Left ventricle myocardium inferior (tissue), 1 donor: ENCODE results near the gene PHACTR3. TPM values are rescaled to one million over a fixed set of nuclear protein-coding genes. Genes with fewer than 3 reads are reported as not detected.
A peak's percentile ranks its signal among the peaks of the same experiment; 100 is the strongest.

Experiments used
- DNase-seq: peaks from one replicate; pipeline ENCODE4 v3.0.0-alpha.2; 2020
- H3K27ac ChIP-seq: fragments of 200-600 bp; replicated peaks from 2 replicates; pipeline ENCODE4 v1.8.0; 2021
- H3K27me3 ChIP-seq: fragments of 200-600 bp; 2 replicates; pipeline ENCODE4 v1.8.0; 2021; ENCODE audit warnings: low read depth
- H3K36me3 ChIP-seq: fragments of 200-600 bp; 2 replicates; pipeline ENCODE4 v1.8.0; 2021
- H3K4me1 ChIP-seq: fragments of 200-600 bp; 2 replicates; pipeline ENCODE4 v1.8.0; 2021
- H3K4me3 ChIP-seq: fragments of 200-600 bp; 2 replicates; pipeline ENCODE4 v1.8.0; 2021; ENCODE audit warnings: mild to moderate bottlenecking, moderate library complexity
- H3K9me3 ChIP-seq: fragments of 200-600 bp; replicated peaks from 2 replicates; pipeline ENCODE4 v1.8.0; 2021
- intact Hi-C: fragments of 100-400 bp; cut with micrococcal nuclease; formaldehyde crosslinking; loops from one replicate; pipeline ENCODE4 v1.11.0; 2022
- total RNA-seq: library from RNA; stranded (reverse); fragmentation: NEBNext Ultra II Directional; extraction: Animal tissue kit (Norgen Biotek cat#: 25700); gene quantifications from one replicate; pipeline ENCODE4 v1.2.1, GENCODE V29; 2021
- TF ChIP-seq, protein P1 (sequence below): fragments of 200-600 bp; IDR thresholded peaks from 2 replicates; pipeline ENCODE4 v1.8.0; 2021; ENCODE audit warnings: antibody characterized with exemption, mild to moderate bottlenecking, borderline replicate concordance
- donor health status: DM: no; HTN: yes; CAD: no; lungs with severe emphysema.

The PHACTR3 gene
- total RNA-seq, 1 donor from 2014 or later, result 4.3 TPM

DNA sequence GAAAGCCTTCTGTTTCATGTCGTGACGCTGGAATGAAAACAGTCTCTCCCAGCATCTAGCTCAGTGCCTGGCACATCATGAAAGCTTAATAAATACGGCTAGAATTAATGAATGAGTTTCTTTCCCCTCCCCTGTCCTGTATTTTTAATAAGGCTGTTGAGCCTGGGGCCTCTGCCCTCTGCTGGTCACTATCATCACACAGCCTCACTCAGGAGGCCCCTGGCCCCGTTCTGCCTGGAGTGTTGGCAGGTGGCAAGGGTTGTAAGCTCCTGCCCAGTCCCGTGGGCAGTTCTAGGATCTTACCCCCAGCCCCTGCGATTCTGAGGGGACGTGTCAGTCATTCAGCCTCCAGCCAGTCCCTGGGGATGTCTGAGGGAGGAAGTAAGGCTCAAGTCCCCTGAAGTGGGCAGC is 41.4 kb downstream of the PHACTR3 start:
- intact Hi-C loops, result no loop called here

DNA sequence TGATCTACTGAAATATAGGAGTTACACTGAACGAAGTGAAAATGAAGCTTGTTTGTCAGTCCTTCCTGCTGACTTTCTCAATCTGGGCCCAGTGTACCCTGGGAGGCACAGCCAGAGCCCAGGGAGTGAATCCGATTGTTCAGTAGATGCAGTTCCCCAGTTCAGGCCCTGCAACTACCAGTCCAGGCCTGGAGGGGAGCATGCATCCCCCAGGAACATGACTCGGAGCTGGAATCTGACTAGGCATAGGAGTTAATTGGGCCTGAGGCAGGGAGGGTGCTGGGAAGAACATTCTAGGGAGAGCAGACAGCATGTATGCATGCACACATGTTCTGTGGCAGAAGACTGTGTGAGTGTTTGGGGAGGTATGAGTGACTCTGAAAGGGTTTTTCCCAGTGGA is 42.1 kb downstream of the PHACTR3 start:
- Histone ChIP-seq H3K36me3 (no peaks in the 10 kb centered on the region), H3K4me3 (no peak overlapping the region), H3K27ac (no peak overlapping the region), H3K4me1 (peaks cover 13% of the 10 kb centered on the region), H3K9me3 (no peaks in the 10 kb centered on the region), H3K27me3 (no peaks in the 10 kb centered on the region)
- DNase-seq, result no peak
- TF ChIP-seq, protein P1, sequence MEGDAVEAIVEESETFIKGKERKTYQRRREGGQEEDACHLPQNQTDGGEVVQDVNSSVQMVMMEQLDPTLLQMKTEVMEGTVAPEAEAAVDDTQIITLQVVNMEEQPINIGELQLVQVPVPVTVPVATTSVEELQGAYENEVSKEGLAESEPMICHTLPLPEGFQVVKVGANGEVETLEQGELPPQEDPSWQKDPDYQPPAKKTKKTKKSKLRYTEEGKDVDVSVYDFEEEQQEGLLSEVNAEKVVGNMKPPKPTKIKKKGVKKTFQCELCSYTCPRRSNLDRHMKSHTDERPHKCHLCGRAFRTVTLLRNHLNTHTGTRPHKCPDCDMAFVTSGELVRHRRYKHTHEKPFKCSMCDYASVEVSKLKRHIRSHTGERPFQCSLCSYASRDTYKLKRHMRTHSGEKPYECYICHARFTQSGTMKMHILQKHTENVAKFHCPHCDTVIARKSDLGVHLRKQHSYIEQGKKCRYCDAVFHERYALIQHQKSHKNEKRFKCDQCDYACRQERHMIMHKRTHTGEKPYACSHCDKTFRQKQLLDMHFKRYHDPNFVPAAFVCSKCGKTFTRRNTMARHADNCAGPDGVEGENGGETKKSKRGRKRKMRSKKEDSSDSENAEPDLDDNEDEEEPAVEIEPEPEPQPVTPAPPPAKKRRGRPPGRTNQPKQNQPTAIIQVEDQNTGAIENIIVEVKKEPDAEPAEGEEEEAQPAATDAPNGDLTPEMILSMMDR, result no peak
- intact Hi-C loops, result no loop called here

More for the DNA sequence above, 41.4 kb downstream of the PHACTR3 start:
- Histone ChIP-seq H3K9me3 (no peaks in the 10 kb centered on the region), H3K4me1 (peaks cover 13% of the 10 kb centered on the region), H3K36me3 (no peaks in the 10 kb centered on the region), H3K27me3 (no peaks in the 10 kb centered on the region), H3K4me3 (no peak overlapping the region), H3K27ac (no peak overlapping the region)
- DNase-seq, result no peak
- TF ChIP-seq, protein P1, result peak; percentile 53

DNA sequence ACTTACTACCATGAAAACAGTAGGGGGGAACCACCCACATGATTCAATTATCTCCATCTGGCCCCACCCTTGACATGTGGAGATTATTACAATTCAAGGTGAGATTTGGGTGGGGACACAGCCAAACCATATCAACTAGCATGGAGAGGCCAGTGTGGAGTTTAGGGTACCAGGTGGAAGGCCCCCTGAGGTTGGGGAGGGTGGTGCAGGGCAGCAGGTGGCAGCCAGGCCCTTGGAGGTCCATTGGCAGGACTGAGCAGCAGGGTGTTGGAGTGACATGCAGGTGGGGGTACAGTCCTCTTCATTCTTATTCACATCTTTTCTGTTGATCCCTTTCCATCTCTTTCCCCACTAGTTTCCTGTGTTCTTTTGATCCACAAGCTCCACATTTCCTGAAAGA is 42.9 kb downstream of the PHACTR3 start:
- intact Hi-C loops, result no loop called here
- DNase-seq, result no peak

DNA sequence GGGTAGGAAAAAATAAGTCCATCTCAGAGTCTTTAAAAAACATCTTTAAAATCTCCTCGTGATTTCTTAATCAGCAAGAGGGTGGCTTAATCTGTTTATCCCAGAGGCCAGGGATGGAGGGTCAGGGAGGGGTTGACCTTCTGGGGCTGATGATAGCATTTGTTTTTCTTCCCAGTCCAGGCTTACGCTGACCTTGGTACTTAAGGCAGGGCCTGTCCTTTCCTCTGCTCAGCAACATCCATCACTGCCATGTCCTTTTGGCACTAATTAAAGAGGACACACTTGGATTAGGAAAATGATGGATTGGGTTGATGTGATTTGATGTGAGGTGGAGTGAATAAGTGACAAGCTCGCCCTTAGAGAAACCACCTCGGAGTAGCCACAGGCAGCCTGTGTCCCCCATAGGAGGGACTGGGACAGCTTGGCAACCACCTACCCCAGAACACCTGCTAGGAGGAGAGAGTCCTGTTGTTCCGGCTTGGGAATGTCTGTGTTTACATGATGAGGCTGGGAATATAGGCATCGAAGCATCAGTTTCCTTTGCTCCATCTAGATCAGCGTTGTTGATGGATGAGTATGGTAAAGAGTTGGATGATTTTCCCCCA is 44.2 kb downstream of the PHACTR3 start:
- Histone ChIP-seq H3K36me3 (no peaks in the 10 kb centered on the region), H3K4me1 (peaks cover 7% of the 10 kb centered on the region), H3K4me3 (no peak overlapping the region), H3K27me3 (no peaks in the 10 kb centered on the region), H3K9me3 (no peaks in the 10 kb centered on the region), H3K27ac (no peak overlapping the region)
- intact Hi-C loops, result no loop called here
- TF ChIP-seq, protein P1, result no peak
- DNase-seq, result no peak

More for the DNA sequence above, 42.9 kb downstream of the PHACTR3 start:
- Histone ChIP-seq H3K27me3 (no peaks in the 10 kb centered on the region), H3K4me1 (peaks cover 13% of the 10 kb centered on the region), H3K9me3 (no peaks in the 10 kb centered on the region), H3K36me3 (no peaks in the 10 kb centered on the region), H3K4me3 (no peak overlapping the region), H3K27ac (no peak overlapping the region)
- TF ChIP-seq, protein P1, result no peak

DNA sequence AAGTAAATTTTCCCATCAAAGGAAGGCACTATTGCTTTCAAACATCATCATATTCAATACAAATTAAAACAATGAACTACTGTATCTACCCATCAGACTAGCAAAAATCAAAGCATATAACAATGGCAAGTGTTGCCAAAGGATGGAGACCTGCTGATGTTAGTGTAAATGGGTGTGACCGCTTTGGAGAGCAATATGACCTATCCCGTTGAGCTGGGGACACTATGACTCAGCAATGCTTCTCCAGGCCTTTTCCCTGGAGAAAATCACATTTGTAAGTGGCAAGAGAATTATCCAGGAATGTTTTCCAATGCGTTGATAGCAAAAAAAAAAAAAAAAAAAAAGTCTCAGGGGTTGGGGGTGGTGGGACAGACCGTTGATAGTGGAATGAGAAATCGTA is 46.1 kb downstream of the PHACTR3 start:
- intact Hi-C loops, result no loop called here
- Histone ChIP-seq H3K4me3 (no peak overlapping the region), H3K36me3 (no peaks in the 10 kb centered on the region), H3K27ac (no peak overlapping the region), H3K27me3 (no peaks in the 10 kb centered on the region), H3K9me3 (peaks cover 2% of the 10 kb centered on the region), H3K4me1 (no peaks in the 10 kb centered on the region)
- DNase-seq, result no peak
- TF ChIP-seq, protein P1, result no peak

DNA sequence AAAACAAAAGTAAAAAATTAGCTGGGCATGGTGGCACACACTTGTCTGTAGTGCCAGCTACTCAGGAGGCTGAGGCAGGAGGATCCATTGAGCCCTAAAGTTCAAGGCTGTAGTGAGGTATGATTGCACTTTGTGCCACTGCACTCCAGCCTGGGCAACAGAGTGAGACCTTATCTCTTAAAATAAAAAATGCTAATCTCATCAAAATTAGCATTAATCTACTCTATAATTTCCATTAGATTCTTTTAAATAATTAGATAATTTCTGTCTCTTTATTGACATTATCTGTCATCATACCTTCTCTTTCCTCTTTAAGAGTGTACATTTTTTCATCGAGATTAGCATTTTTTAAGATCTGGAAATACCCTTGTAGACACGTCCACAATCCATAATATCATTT is 48.0 kb downstream of the PHACTR3 start:
- no peak overlapping the region for H3K4me3 ChIP-seq
- no peaks in the 10 kb centered on the region for H3K36me3 ChIP-seq
- TF ChIP-seq, protein P1, result no peak
- no peaks in the 10 kb centered on the region for H3K27me3 ChIP-seq
- intact Hi-C loops, result no loop called here
- H3K9me3 ChIP-seq, result peaks cover 22% of the 10 kb centered on the region
- H3K4me1 ChIP-seq, result no peaks in the 10 kb centered on the region
- no peak overlapping the region for H3K27ac ChIP-seq
- DNase-seq, result no peak
